PFSK-1 (cell line): ENCODE results near the gene HOXB2.

Experiments used
- FOXP2 ChIP-seq: optimal IDR thresholded peaks from 2 replicates; pipeline ENCODE3; 2011; ENCODE audit warnings: borderline replicate concordance, control low read depth, inconsistent platforms; ENCODE audit not compliant: insufficient read depth; ENCODE audit errors: extremely low read length, extremely low read depth
- POLR2AphosphoS5 ChIP-seq: IDR thresholded peaks from 2 replicates; pipeline ENCODE4 v1.6.1; 2012; ENCODE audit warnings: low read depth, mild to moderate bottlenecking, control low read depth, low read length, moderate library complexity
- REST ChIP-seq, 2 experiments: IDR thresholded peaks; 2 replicates each; pipeline versions ENCODE4 v1.6.1 to v1.8.0; 2011 to 2012; ENCODE audit warnings: low read depth in 2 of 2, low read length in 2 of 2, control low read depth in 1 of 2, inconsistent platforms in 1 of 2, mild to moderate bottlenecking in 1 of 2, moderate library complexity in 1 of 2; ENCODE audit not compliant: insufficient read depth in 1 of 2
- SIN3A ChIP-seq: IDR thresholded peaks from 2 replicates; pipeline ENCODE4 v1.6.1; 2012; ENCODE audit warnings: mild to moderate bottlenecking, low read length, moderate library complexity, borderline replicate concordance; ENCODE audit not compliant: insufficient read depth
- TAF1 ChIP-seq: IDR thresholded peaks from 2 replicates; pipeline ENCODE4 v1.6.1; 2012; ENCODE audit warnings: low read length, control low read depth, borderline replicate concordance; ENCODE audit not compliant: insufficient read depth

HOXB2 gene

GRCh38 chr17:48547808-48548522, 3.1 kb upstream of the HOXB2 start:
- no peak for TF ChIP-seq SIN3A
- TF ChIP-seq FOXP2, result no peak
- TF ChIP-seq REST (IDR thresholded peaks at IDR 0.05; ENCODE audit: insufficient read depth in 1 of 2, low read depth in 2 of 2, low read length in 2 of 2), result no peak
- no peak for TF ChIP-seq TAF1
- TF ChIP-seq POLR2AphosphoS5, result no peak

- TF ChIP-seq FOXP2 (no peak), POLR2AphosphoS5 (no peak), SIN3A (no peak), TAF1 (no peak), REST (IDR thresholded peaks at IDR 0.05; ENCODE audit: insufficient read depth in 1 of 2, low read depth in 2 of 2, low read length in 2 of 2) (no peak)
Measured at GRCh38 chr17:48546924-48547807, 2.3 kb upstream of the HOXB2 start.

GRCh38 chr17:48546137-48546923, 1.4 kb upstream of the HOXB2 start:
- TF ChIP-seq SIN3A (no peak), POLR2AphosphoS5 (no peak), FOXP2 (no peak), TAF1 (no peak), REST (IDR thresholded peaks at IDR 0.05; ENCODE audit: insufficient read depth in 1 of 2, low read depth in 2 of 2, low read length in 2 of 2) (no peak)

- TF ChIP-seq TAF1, result no peak
- no peak for TF ChIP-seq FOXP2
- no peak for TF ChIP-seq REST (IDR thresholded peaks at IDR 0.05; ENCODE audit: insufficient read depth in 1 of 2, low read depth in 2 of 2, low read length in 2 of 2)
- no peak for TF ChIP-seq POLR2AphosphoS5
- TF ChIP-seq SIN3A, result no peak
Measured at GRCh38 chr17:48545539-48545938, 630 bp upstream of the HOXB2 start.
